ENCODE measurements around the gene CREBL2.

GRCh38 chr12:12663644-12664294, 52.1 kb downstream of the CREBL2 start:
- TF ChIP-seq, protein P1, sequence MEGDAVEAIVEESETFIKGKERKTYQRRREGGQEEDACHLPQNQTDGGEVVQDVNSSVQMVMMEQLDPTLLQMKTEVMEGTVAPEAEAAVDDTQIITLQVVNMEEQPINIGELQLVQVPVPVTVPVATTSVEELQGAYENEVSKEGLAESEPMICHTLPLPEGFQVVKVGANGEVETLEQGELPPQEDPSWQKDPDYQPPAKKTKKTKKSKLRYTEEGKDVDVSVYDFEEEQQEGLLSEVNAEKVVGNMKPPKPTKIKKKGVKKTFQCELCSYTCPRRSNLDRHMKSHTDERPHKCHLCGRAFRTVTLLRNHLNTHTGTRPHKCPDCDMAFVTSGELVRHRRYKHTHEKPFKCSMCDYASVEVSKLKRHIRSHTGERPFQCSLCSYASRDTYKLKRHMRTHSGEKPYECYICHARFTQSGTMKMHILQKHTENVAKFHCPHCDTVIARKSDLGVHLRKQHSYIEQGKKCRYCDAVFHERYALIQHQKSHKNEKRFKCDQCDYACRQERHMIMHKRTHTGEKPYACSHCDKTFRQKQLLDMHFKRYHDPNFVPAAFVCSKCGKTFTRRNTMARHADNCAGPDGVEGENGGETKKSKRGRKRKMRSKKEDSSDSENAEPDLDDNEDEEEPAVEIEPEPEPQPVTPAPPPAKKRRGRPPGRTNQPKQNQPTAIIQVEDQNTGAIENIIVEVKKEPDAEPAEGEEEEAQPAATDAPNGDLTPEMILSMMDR (IDR thresholded peaks at IDR 0.05; ENCODE audit: insufficient read depth, low read length, poor library complexity, severe bottlenecking) = no peak
- TF ChIP-seq EZH2phosphoT487 (conservative IDR thresholded peaks at IDR 0.05; ENCODE audit: low read length) = no peak

Measured in SU-DHL-6 (cell line).